H1 (cell line): ENCODE results near the gene PANK3. TPM values are rescaled to one million over a fixed set of nuclear protein-coding genes. Genes with fewer than 3 reads are reported as not detected.

ENCODE experiments used
- CTCF ChIA-PET: fragments of 300-600 bp; sonication (Branson Sonifier 250); formaldehyde crosslinking; loops from one replicate; lab custom pipeline; 2021; ENCODE audit not compliant: partially characterized antibody; lab: Charles Lee
- POLR2A ChIA-PET: fragments of 300-600 bp; sonication (Branson Sonifier 250); formaldehyde crosslinking; loops from one replicate; lab custom pipeline; 2021; ENCODE audit warnings: inconsistent platforms; ENCODE audit not compliant: partially characterized antibody; lab: Charles Lee
- DNase-seq, 2 experiments: peaks; one replicate each; pipeline versions ENCODE4 v3.0.0 to v3.0.0-alpha.2; 2010 to 2022; ENCODE audit warnings: low spot score in 2 of 2, low read depth in 1 of 2, mixed read lengths in 1 of 2
- FAIRE-seq: peaks from 2 replicates; lab custom pipeline; 2011; peaks lifted over from hg19 to GRCh38; lab: Jason Lieb, UNC
- H2AFZ ChIP-seq: 2 replicates; pipeline ENCODE4 v1.8.1; 2012; ENCODE audit warnings: low read length, inconsistent platforms
- H2AK5ac ChIP-seq: 2 replicates; pipeline ENCODE4 v1.6.1; 2013; ENCODE audit warnings: low read depth, low read length
- H2BK120ac ChIP-seq: replicated peaks from 2 replicates; pipeline ENCODE3; 2013; ENCODE audit warnings: low read depth, low read length, inconsistent platforms
- H2BK12ac ChIP-seq: 2 replicates; pipeline ENCODE4 v1.6.1; 2013; ENCODE audit warnings: low read depth, low read length
- H2BK15ac ChIP-seq: 2 replicates; pipeline ENCODE4 v1.6.1; 2013; ENCODE audit warnings: low read length
- H2BK20ac ChIP-seq: 2 replicates; pipeline ENCODE4 v1.6.1; 2013; ENCODE audit warnings: low read length
- H2BK5ac ChIP-seq: 2 replicates; pipeline ENCODE4 v1.6.1; 2013; ENCODE audit warnings: low read depth, low read length
- H3K14ac ChIP-seq: 2 replicates; pipeline ENCODE4 v1.6.1; 2013; ENCODE audit warnings: inconsistent platforms; ENCODE audit not compliant: insufficient read length
- H3K18ac ChIP-seq: 2 replicates; pipeline ENCODE4 v1.6.1; 2013; ENCODE audit warnings: low read length; ENCODE audit errors: extremely low read depth
- H3K23ac ChIP-seq: 2 replicates; pipeline ENCODE4 v1.6.1; 2013; ENCODE audit warnings: inconsistent platforms; ENCODE audit not compliant: insufficient read length
- H3K23me2 ChIP-seq: 2 replicates; pipeline ENCODE4 v1.6.1; 2013; ENCODE audit warnings: low read depth, low read length
- H3K27ac ChIP-seq: 2 replicates; pipeline ENCODE4 v1.6.1; 2011; ENCODE audit warnings: low read depth, low read length, inconsistent platforms
- H3K27me3 ChIP-seq, 4 experiments: replicated peaks in 1 of 4; 1 replicate in 1 of 4; 2 replicates in 3 of 4; pipeline versions ENCODE4 v1.6.1 to v1.8.1; 2011 to 2013; ENCODE audit warnings: low read length in 3 of 4, mild to moderate bottlenecking in 3 of 4, inconsistent platforms in 2 of 4, mixed read lengths in 2 of 4, moderate library complexity in 1 of 4; ENCODE audit not compliant: control insufficient read depth in 3 of 4, insufficient read depth in 3 of 4; ENCODE audit errors: extremely low read depth in 1 of 4
- H3K36me3 ChIP-seq, 4 experiments: 2 replicates each; pipeline versions ENCODE4 v1.6.1 to v1.8.1; 2011 to 2013; ENCODE audit warnings: mild to moderate bottlenecking in 4 of 4, low read length in 3 of 4, moderate library complexity in 2 of 4, control low read depth in 1 of 4, inconsistent platforms in 1 of 4; ENCODE audit not compliant: insufficient read depth in 4 of 4, control insufficient read depth in 2 of 4
- H3K4ac ChIP-seq: replicated peaks from 2 replicates; pipeline ENCODE3; 2013; ENCODE audit warnings: low read length, low read depth, mixed read lengths, inconsistent platforms; ENCODE audit not compliant: insufficient read length
- H3K4me1 ChIP-seq, 4 experiments: replicated peaks in 1 of 4; 1 replicate in 1 of 4; 2 replicates in 3 of 4; pipeline versions ENCODE4 v1.6.1 to v1.8.1; 2011 to 2013; ENCODE audit warnings: low read length in 3 of 4, inconsistent platforms in 2 of 4, mixed read lengths in 1 of 4; ENCODE audit not compliant: insufficient read depth in 4 of 4, control insufficient read depth in 3 of 4
- H3K4me2 ChIP-seq, 2 experiments: 2 replicates each; pipeline versions ENCODE4 v1.6.1 to v1.8.1; 2011 to 2013; ENCODE audit warnings: low read depth in 2 of 2, low read length in 2 of 2, control low read depth in 1 of 2, inconsistent platforms in 1 of 2, mild to moderate bottlenecking in 1 of 2; ENCODE audit not compliant: insufficient read depth in 1 of 2
- H3K4me3 ChIP-seq, 4 experiments: fragments of 200-600, 300-600 bp in 1 of 4; sonication (generic), shearing (Covaris generic), sonication (Bioruptor Twin) in 1 of 4; 2 replicates each; pipeline versions ENCODE4 v1.5.1 to v1.8.1; 2011 to 2016; ENCODE audit warnings: low read length in 4 of 4, low read depth in 3 of 4, control low read depth in 2 of 4, inconsistent platforms in 2 of 4, mild to moderate bottlenecking in 2 of 4, mixed read lengths in 1 of 4, moderate library complexity in 1 of 4; ENCODE audit not compliant: insufficient read depth in 2 of 4; ENCODE audit errors: extremely low read depth in 1 of 4
- H3K56ac ChIP-seq: replicated peaks from 2 replicates; pipeline ENCODE3; 2013; ENCODE audit warnings: low read depth, mild to moderate bottlenecking, mixed read lengths, low read length, inconsistent platforms; ENCODE audit not compliant: insufficient read length
- H3K79me1 ChIP-seq: 2 replicates; pipeline ENCODE4 v1.6.1; 2013; ENCODE audit warnings: low read depth, low read length, control low read depth
- H3K79me2 ChIP-seq, 2 experiments: 2 replicates each; pipeline versions ENCODE4 v1.6.1 to v1.8.1; 2012 to 2013; ENCODE audit warnings: low read length in 2 of 2, mild to moderate bottlenecking in 2 of 2, inconsistent platforms in 1 of 2; ENCODE audit not compliant: insufficient read depth in 2 of 2, control insufficient read depth in 1 of 2
- H3K9ac ChIP-seq, 4 experiments: replicated peaks in 1 of 4; 1 replicate in 1 of 4; 2 replicates in 3 of 4; pipeline versions ENCODE4 v1.6.1 to v1.8.1; 2011 to 2013; ENCODE audit warnings: low read depth in 3 of 4, low read length in 3 of 4, control low read depth in 2 of 4, mild to moderate bottlenecking in 2 of 4, moderate library complexity in 2 of 4, inconsistent platforms in 1 of 4; ENCODE audit errors: extremely low read depth in 1 of 4
- H3K9me3 ChIP-seq, 2 experiments: 2 replicates each; pipeline versions ENCODE4 v1.6.1 to v1.8.1; 2012 to 2013; ENCODE audit warnings: mild to moderate bottlenecking in 2 of 2, moderate library complexity in 2 of 2, control low read depth in 1 of 2, inconsistent platforms in 1 of 2, low read depth in 1 of 2, low read length in 1 of 2, mixed read lengths in 1 of 2; ENCODE audit not compliant: insufficient read depth in 2 of 2
- H4K20me1 ChIP-seq, 2 experiments: replicated peaks in 1 of 2; 2 replicates each; pipeline versions ENCODE3 to v1.8.1; 2011 to 2013; ENCODE audit warnings: inconsistent platforms in 2 of 2, low read length in 2 of 2, mild to moderate bottlenecking in 1 of 2; ENCODE audit not compliant: insufficient read depth in 2 of 2, control insufficient read depth in 1 of 2
- H4K5ac ChIP-seq: 2 replicates; pipeline ENCODE4 v1.6.1; 2013; ENCODE audit warnings: low read length, low read depth, mixed read lengths, inconsistent platforms; ENCODE audit not compliant: insufficient read length
- H4K8ac ChIP-seq: 2 replicates; pipeline ENCODE4 v1.8.0; 2013; ENCODE audit warnings: mild to moderate bottlenecking, moderate library complexity, low read length, inconsistent platforms; ENCODE audit not compliant: insufficient read depth; ENCODE audit errors: extremely low read depth
- H4K91ac ChIP-seq: replicated peaks from 2 replicates; pipeline ENCODE3; 2013; ENCODE audit warnings: low read length, mixed read lengths, inconsistent platforms; ENCODE audit not compliant: insufficient read length
- ASH2L ChIP-seq: fragments of 200-600, 300-600 bp; sonication (generic); IDR thresholded peaks from one replicate; pipeline ENCODE4 v1.7.1; 2017; ENCODE audit warnings: low read length
- CHD2 ChIP-seq: IDR thresholded peaks from 2 replicates; pipeline ENCODE4 v1.6.1; 2012; ENCODE audit warnings: low read length, improper control_type of control experiment
- CREB1 ChIP-seq: IDR thresholded peaks from 2 replicates; pipeline ENCODE4 v1.6.1; 2012; ENCODE audit warnings: inconsistent platforms
- EGR1 ChIP-seq: IDR thresholded peaks from 2 replicates; pipeline ENCODE4 v1.6.1; 2011; ENCODE audit warnings: low read depth, low read length, borderline replicate concordance
- GABPA ChIP-seq: IDR thresholded peaks from 2 replicates; pipeline ENCODE4 v1.6.1; 2011; ENCODE audit warnings: mild to moderate bottlenecking, low read length, moderate library complexity, borderline replicate concordance; ENCODE audit not compliant: insufficient read depth
- KDM5A ChIP-seq: fragments of 200-600 bp; IDR thresholded peaks from 2 replicates; pipeline ENCODE4 v1.7.1; 2012; ENCODE audit warnings: mild to moderate bottlenecking, low read length, inconsistent platforms, mixed read lengths
- SIN3A ChIP-seq, 2 experiments: IDR thresholded peaks in 1 of 2; conservative IDR thresholded peaks in 1 of 2; 2 replicates each; pipeline ENCODE4 v1.6.1; 2011 to 2012; ENCODE audit warnings: low read length in 2 of 2, improper control_type of control experiment in 1 of 2, low read depth in 1 of 2, mild to moderate bottlenecking in 1 of 2
- SIRT6 ChIP-seq: IDR thresholded peaks from one replicate; pipeline ENCODE4 v1.7.1; 2012; ENCODE audit warnings: low read length, inconsistent platforms
- TAF1 ChIP-seq: IDR thresholded peaks from 2 replicates; pipeline ENCODE4 v1.6.1; 2011; ENCODE audit warnings: mild to moderate bottlenecking, low read depth, low read length
- TBP ChIP-seq: IDR thresholded peaks from 2 replicates; pipeline ENCODE4 v1.6.1; 2011; ENCODE audit warnings: low read depth, low read length, improper control_type of control experiment
- WGBS, 2 experiments: shearing (Covaris generic) in 1 of 2; methylation state at CpG; one replicate each; pipeline versions ENCODE4 v1.1.6 to v1.1.7; 2013 to 2015; ENCODE audit warnings: low lambda C conversion rate in 2 of 2, mixed read lengths in 2 of 2, inconsistent platforms in 1 of 2, low coverage in 1 of 2, missing lambda C conversion rate in 1 of 2; ENCODE audit not compliant: insufficient replicate concordance in 2 of 2, insufficient coverage in 1 of 2, insufficient read length in 1 of 2; ENCODE audit errors: extremely low coverage in 1 of 2, missing lambda C conversion rate in 1 of 2; 5-methylcytosine and 5-hydroxymethylcytosine counted together
- polyA plus RNA-seq, 7 experiments: library from polyadenylated mRNA; depleted of rRNA in 3 of 7; stranded (reverse) in 5 of 7; unstranded in 2 of 7; fragments of >200 nt in 5 of 7; fragments of 200-250 nt in 2 of 7; gene quantifications; 1 replicate in 5 of 7; 2 replicates in 1 of 7; 4 replicates in 1 of 7; pipeline versions ENCODE4 v1.2.1 to v1.2.3, GENCODE V29; 2011 to 2013; ENCODE audit warnings: missing spikeins in 2 of 7, mixed read lengths in 2 of 7
- total RNA-seq: library from RNA; stranded (reverse); fragmentation: NEBNext Ultra II Directional; extraction: Animal tissue kit (Norgen Biotek cat#: 25700); gene quantifications from 2 replicates; pipeline ENCODE4 v1.2.1, GENCODE V29; 2021
- TF ChIP-seq, protein P1 (sequence below): IDR thresholded peaks from 2 replicates; pipeline ENCODE4 v1.6.1; 2011; ENCODE audit warnings: low read depth, mild to moderate bottlenecking, low read length; ENCODE audit not compliant: insufficient read depth

Gene PANK3
- total and polyA plus RNA-seq, 2 of the 8 experiments (the other 6 are each of a cell fraction or from before 2014, with no cell fraction given), result 8.6 to 101 TPM

DNA sequence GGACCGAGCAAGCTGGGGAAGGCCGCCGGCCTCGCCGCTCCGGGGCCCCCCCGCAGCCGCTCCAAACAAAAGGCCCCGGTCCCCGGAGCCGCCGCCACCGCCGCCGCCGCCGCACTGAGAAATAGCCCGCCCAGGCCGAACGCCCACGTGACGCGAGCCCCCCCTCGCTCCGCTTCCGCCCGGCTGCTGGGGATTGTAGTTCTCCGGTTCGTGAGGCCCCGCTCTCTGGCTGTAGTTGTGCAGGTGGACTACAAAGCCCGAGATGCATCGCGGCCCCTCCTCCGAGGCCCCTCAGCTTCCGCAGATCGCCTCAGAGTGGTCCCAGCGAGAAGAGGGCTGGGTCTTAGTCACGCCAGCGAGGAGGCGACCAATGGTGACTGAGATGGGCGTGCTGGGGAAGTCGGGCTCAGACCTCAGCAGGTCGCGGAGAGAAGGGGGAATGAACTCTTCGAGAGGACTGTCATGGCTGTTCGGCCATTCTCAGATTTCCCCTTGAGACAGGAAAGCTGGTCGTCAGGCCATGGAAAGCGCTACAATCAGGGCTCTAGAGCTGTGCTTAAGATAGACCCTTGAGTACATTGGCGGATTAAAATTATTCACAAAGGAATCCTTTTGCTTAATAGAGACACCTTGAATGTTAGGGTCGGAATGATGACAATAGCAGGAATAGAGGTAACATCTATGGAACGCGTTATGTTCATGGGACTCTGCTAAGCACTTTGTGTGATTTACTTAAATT is 489 bp upstream of the PANK3 start:
- Histone ChIP-seq H3K23ac (no peak overlapping the region), H4K91ac (peak overlapping the region; percentile 32), H2BK120ac (peak overlapping the region; percentile 0), H2BK12ac (peak overlapping the region; percentile 64; the same call in 1 of the 2 replicates), H2AFZ (peak overlapping the region; percentile 80), H3K9ac (peak overlapping the region; percentile 73 to 93 (median 90)), H3K27me3 (no peaks in the 10 kb centered on the region), H3K56ac (no peak overlapping the region), H3K4me2 (peak overlapping the region; percentile 57 to 74), H3K27ac (peak overlapping the region; percentile 86), H2AK5ac (no peak overlapping the region), H4K8ac (peak overlapping the region; percentile 97; the same call in 1 of the 2 replicates), H4K20me1 (peaks cover 9 to 11% of the 10 kb centered on the region in 2 experiments), H4K5ac (peak overlapping the region; percentile 61), H2BK20ac (no peak overlapping the region), H3K23me2 (no peaks in the 10 kb centered on the region; the same call in 1 of the 2 replicates), H3K14ac (no peak overlapping the region), H3K9me3 (no peaks in the 10 kb centered on the region), H2BK15ac (0 out of 2 replicates have a peak overlapping the region, but pooled peaks have one; percentile 20), H3K36me3 (peaks cover 0 to 4% (median 0%) of the 10 kb centered on the region in 4 experiments; a peak in 1 of 8 replicates), H3K79me1 (no peaks in the 10 kb centered on the region; the same call in 1 of the 2 replicates), H3K18ac (peak overlapping the region; percentile 60; the same call in 1 of the 2 replicates), H3K79me2 (peaks cover 24 to 44% of the 10 kb centered on the region in 2 experiments), H3K4ac (peak overlapping the region; percentile 15), H2BK5ac (peak overlapping the region; percentile 82), H3K4me3 (peak overlapping the region; percentile 79 to 97 (median 88)), H3K4me1 (peaks cover 0 to 9% (median 4%) of the 10 kb centered on the region in 4 experiments; a peak in 4 of 7 replicates)
- POLR2A ChIA-PET, result interaction anchor here (0.7 to 1.5 kb wide), 13 partner anchors 10 to 285 kb away, joined by 3 to 8 read pairs (median 3); no protein-coding TSS in a partner anchor
- peak; percentile 75 for FAIRE-seq
- DNase-seq, result peak; percentile 95 to 99
- CTCF ChIA-PET, result interaction anchor here (0.6 to 1.8 kb wide), 4 partner anchors 12 to 1001 kb away, joined by 3 to 4 read pairs (median 4); no protein-coding TSS in a partner anchor
- WGBS, 2 experiments, result 10% methylated on average over 14 of the region's 52 CpGs; no CpG with 5 or more reads in 1 of the 2 experiments
- TF ChIP-seq KDM5A (no peak), SIN3A (conservative IDR thresholded peaks at IDR 0.05 in 1 of 2, IDR thresholded peaks at IDR 0.05 in 1 of 2; ENCODE audit: low read depth in 1 of 2, low read length in 2 of 2) (peak in 1 of 2 experiments; percentile 81; a peak in 1 of 4 replicates), CREB1 (peak; percentile 72), SIRT6 (no peak), GABPA (peak; percentile 79; the same call in 1 of the 2 replicates), TAF1 (peak; percentile 86), CHD2 (no peak; the same call in 1 of the 2 replicates), ASH2L (peak; percentile 48), EGR1 (peak; percentile 38; the same call in 1 of the 2 replicates), TBP (peak; percentile 81)
- TF ChIP-seq, protein P1, sequence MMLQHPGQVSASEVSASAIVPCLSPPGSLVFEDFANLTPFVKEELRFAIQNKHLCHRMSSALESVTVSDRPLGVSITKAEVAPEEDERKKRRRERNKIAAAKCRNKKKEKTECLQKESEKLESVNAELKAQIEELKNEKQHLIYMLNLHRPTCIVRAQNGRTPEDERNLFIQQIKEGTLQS, result peak; percentile 93
